Fibroblast of peridontal ligament (primary cell): ENCODE data around the gene EGFL8.
A peak's percentile ranks its signal among the peaks of the same experiment; 100 is the strongest.
"Not testable (repeated sequence)": the region's sequence is repeated elsewhere in the genome, so short reads cannot be mapped to it uniquely, and the experiment has no call there.

Experiments
- DNase-seq: peaks from one replicate; pipeline ENCODE4 v3.0.0-alpha.2; 2010; ENCODE audit errors: extremely low read depth

Gene EGFL8

DNA sequence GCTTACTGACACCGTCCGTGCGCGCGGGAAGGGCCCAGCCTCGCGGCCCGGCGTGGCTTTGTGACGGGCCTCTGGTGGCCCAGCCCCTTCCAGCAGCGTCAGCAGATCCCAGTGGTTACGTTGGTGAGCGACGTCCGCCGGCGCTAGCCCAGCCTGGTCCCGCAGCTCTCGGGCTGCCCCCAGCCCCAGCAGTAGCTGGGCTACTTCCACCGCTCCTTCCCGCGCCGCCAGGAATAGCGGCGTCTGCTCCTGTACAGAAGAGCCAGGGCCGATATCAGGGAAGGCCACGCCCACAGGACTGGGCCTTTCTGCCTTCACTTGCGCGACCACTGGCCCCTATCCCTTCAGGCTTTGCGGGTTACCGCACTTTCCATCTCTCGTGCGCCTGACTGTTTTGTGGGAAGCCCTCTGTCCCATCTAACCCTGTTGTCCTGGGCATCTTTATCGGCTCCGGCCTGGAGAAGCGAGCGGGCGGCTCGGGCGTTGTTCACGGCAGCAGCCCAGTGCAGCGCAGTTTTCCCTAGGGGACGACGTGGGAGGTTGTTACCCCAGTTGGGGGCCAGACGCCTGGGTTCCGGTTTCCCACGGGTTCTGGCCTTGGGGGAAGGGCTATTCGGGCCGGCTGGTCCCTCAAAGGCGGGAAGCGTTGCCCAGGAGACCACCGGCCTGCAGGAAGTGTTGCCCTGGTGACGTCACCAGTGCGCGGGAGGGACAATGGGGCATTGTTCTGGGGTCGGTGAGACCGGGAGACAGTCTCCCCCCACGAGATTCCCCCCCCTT, 31.7 kb downstream of the EGFL8 start:
- DNase-seq: peak; percentile 74

- DNase-seq: peak; percentile 14
Measured at GRCh38 chr6:32196682-32197616, 32.6 kb downstream of the EGFL8 start.

- DNase-seq: no peak
Measured at GRCh38 chr6:32198345-32198696, 33.9 kb downstream of the EGFL8 start.

- DNase-seq: no peak
Measured at GRCh38 chr6:32198866-32199265, 34.5 kb downstream of the EGFL8 start.

DNA sequence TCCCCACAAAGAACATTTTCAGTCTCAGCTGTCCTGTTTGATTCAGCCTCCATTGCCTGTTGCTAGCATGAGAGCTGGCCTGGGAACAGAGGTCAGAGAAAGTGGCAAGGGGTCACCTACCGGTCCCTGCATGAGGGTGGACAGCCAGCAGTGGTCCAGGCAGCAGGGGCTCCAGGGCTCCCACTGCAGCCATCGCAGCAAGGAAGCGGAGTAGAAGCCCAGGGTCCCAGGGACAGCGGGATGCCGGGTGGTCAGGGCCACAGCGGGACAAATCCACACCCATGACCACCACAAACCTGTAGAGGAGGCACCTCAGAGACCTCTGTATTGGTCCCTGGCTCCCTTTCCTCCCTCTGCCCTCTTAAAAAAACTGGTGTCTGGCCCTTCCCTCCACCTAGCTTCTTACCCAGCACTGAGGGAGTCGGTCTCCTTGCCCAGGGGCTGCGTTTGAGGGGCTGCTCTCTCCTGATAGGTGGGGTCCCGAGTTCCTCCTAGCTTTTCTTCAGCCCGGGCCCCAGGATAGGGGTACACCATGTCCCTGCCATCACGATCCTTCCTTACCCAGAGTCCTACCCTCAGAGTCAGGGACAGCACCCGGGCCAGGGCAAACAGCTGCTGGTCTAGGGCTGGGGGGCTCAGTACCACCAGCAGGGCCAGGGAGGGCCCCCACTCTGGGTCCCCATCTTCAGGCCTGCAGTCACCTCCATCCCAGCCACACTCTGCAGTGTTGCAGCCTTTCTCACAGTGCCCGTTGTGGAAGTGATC, 36.5 kb downstream of the EGFL8 start:
- no peak for DNase-seq

- DNase-seq: no peak
Measured at GRCh38 chr6:32202186-32202585, 37.8 kb downstream of the EGFL8 start.

GRCh38 chr6:32203426-32204267, 39.3 kb downstream of the EGFL8 start:
- DNase-seq: no peak

GRCh38 chr6:32204268-32204715, 39.9 kb downstream of the EGFL8 start:
- DNase-seq: no peak

GRCh38 chr6:32208996-32209395, 44.6 kb downstream of the EGFL8 start:
- no peak for DNase-seq

DNA sequence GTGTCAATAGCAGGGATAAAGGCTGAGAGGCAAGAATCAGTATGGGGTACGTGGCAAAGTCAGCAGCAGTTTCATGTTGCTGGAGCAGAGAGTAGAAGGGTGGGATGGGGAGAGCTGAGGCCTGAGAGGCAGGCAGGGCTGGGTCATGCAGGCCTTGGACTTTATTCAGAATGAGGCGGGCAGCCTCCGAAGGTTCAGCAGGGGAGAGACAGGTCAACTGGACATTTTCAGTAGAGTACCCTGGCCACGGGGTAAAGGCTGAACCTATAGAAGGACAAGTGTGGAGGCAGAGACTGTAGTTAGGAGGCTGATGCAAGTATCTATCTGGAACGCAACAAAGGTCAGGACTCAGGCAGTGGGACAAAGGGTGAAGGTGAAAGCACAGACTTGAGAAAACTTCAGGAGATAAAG, 45.8 kb downstream of the EGFL8 start:
- DNase-seq: no peak

- DNase-seq: not testable (repeated sequence)
Measured at GRCh38 chr6:32211432-32211831, 47.0 kb downstream of the EGFL8 start.

GRCh38 chr6:32212076-32212760, 47.8 kb downstream of the EGFL8 start:
- no peak for DNase-seq

- DNase-seq: no peak
Measured at GRCh38 chr6:32213649-32214048, 49.3 kb downstream of the EGFL8 start.

DNA sequence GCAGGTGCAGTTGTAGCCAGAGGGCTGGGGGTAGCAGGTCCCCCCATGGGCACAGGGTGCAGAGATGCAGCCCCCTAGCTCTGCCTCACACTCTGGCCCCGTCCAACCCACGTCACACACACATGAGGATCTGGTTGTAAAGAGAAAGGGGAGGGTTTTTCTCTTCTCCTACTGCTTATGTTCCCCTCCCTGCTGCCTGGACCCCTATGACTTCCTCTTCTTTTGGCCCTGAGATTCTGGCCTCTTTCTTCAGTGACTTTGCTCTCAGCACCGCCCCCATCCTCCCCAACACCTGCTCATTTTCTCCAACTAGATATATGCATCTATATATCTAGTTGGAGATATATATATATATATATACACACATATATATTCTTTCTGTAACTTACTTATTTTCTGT, 49.7 kb downstream of the EGFL8 start:
- no peak for DNase-seq

GRCh38 chr6:32215617-32216016, 51.2 kb downstream of the EGFL8 start:
- DNase-seq: no peak

DNA sequence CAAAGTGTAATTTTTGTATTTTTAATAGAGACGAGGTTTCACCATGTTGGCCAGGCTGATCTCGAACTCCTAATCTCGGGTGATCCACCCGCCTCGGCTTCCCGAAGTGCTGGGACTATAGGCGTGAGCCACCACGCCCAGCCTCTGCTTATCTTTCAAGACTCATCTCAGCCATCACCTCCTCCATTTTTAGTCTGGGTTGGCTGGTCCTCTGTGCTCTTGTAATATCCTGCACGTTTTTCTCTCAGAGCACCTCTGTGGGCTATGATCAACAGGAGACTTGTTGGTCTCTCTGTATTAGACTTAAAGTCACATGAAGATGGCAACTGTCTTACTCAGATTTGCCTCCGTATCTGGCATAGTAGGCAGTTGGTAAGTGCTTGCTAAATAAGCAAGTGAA, 51.9 kb downstream of the EGFL8 start:
- DNase-seq: no peak

DNA sequence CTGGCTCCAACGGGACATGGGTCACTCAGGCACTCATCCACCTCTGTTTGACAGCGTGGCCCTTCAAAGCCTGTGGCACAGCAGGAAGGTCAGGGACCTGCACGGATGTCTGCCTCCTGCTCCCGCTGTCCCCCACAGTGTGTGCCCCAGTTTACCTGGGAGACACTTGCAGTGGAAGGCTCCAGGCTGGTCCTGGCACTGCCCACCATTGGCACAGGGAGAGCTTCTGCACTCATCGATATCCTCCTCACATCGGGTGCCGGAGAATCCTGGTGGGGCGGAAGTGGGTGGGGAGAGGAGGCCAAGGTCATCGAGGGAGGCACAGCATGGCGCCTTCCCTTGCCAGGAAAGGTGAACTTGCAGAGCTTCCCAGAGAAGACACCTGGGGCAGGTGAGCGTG, 52.6 kb downstream of the EGFL8 start:
- DNase-seq: no peak
